Stimulated activated CD4-positive, alpha-beta T cell treated with anti-CD3 and anti-CD28 coated beads, Interleukin-4, amount 100 ng/mL, for 4 hours (primary cell): ENCODE data around the gene PIGZ.

ENCODE experiments used
- DNase-seq, 2 experiments: peaks; one replicate each; pipeline ENCODE4 v3.0.0-alpha.2; 2020

PIGZ gene

GRCh38 chr3:196968233-196969133 is at the start of gene PIGZ:
Gene PIGZ, minus strand, starts transcription at chr3:196968833. Its CDS starts 16,802 bp downstream, at chr3:196952031.
- peak; percentile 13 to 58 for DNase-seq

- DNase-seq: no peak
Observed at GRCh38 chr3:197017003-197017402, 48.4 kb upstream of the PIGZ start.

GRCh38 chr3:197015790-197016736 is 47.4 kb upstream of the PIGZ start:
- no peak for DNase-seq

GRCh38 chr3:197014942-197015575 is 46.4 kb upstream of the PIGZ start:
- no peak for DNase-seq

- no peak for DNase-seq
Observed at GRCh38 chr3:197014024-197014423, 45.4 kb upstream of the PIGZ start.

GRCh38 chr3:197012540-197012883 is 43.9 kb upstream of the PIGZ start:
- no peak for DNase-seq

GRCh38 chr3:197011780-197012539 is 43.3 kb upstream of the PIGZ start:
- no peak for DNase-seq

- DNase-seq: no peak
Observed at GRCh38 chr3:197010556-197011351, 42.1 kb upstream of the PIGZ start.

- no peak for DNase-seq
Observed at GRCh38 chr3:197009532-197010019, 40.9 kb upstream of the PIGZ start.

- DNase-seq: no peak
Observed at GRCh38 chr3:197008436-197009209, 40.0 kb upstream of the PIGZ start.

- no peak for DNase-seq
Observed at GRCh38 chr3:197007953-197008352, 39.3 kb upstream of the PIGZ start.

GRCh38 chr3:197007296-197007940 is 38.8 kb upstream of the PIGZ start:
- no peak for DNase-seq

- no peak for DNase-seq
Observed at GRCh38 chr3:197006860-197007259, 38.2 kb upstream of the PIGZ start.

- DNase-seq: no peak
Observed at GRCh38 chr3:197006446-197006845, 37.8 kb upstream of the PIGZ start.

- peak in 1 of 2 experiments; percentile 16 for DNase-seq
Observed at GRCh38 chr3:197003461-197004385, 35.1 kb upstream of the PIGZ start.

- peak; percentile 85 to 86 for DNase-seq
Observed at GRCh38 chr3:197002701-197003454, 34.2 kb upstream of the PIGZ start.

- DNase-seq: peak in 1 of 2 experiments; percentile 20
Observed at GRCh38 chr3:197001972-197002700, 33.5 kb upstream of the PIGZ start.
